Ectodermal cell (in vitro differentiated cells): ENCODE results near the gene ACKR3.

ENCODE experiments used
- H3K27ac ChIP-seq: 2 replicates; pipeline ENCODE4 v1.7.0; 2013; ENCODE audit warnings: mild to moderate bottlenecking, low read depth, low read length; ENCODE audit not compliant: insufficient read depth, poor library complexity, severe bottlenecking
- H3K27me3 ChIP-seq: 2 replicates; pipeline ENCODE4 v1.7.0; 2013; ENCODE audit warnings: mild to moderate bottlenecking, low read length; ENCODE audit not compliant: insufficient read depth, control insufficient read depth, poor library complexity, severe bottlenecking
- H3K36me3 ChIP-seq: one replicate; pipeline ENCODE4 v1.7.0; 2013; ENCODE audit warnings: low read length; ENCODE audit not compliant: control insufficient read depth, insufficient read depth
- H3K4me1 ChIP-seq: one replicate; pipeline ENCODE4 v1.7.0; 2013; ENCODE audit warnings: low read length; ENCODE audit not compliant: control insufficient read depth, insufficient read depth
- H3K4me3 ChIP-seq: 2 replicates; pipeline ENCODE4 v1.7.0; 2013; ENCODE audit warnings: low read depth, low read length, control low read depth; ENCODE audit not compliant: insufficient read depth
- H3K9me3 ChIP-seq: 2 replicates; pipeline ENCODE4 v1.7.0; 2013; ENCODE audit warnings: mild to moderate bottlenecking, low read length, moderate library complexity; ENCODE audit not compliant: control insufficient read depth
- WGBS, 2 experiments: methylation state at CpG; one replicate each; pipeline ENCODE4 v1.1.7; 2013; ENCODE audit warnings: missing lambda C conversion rate in 2 of 2; 5-methylcytosine and 5-hydroxymethylcytosine counted together

ACKR3 gene

DNA sequence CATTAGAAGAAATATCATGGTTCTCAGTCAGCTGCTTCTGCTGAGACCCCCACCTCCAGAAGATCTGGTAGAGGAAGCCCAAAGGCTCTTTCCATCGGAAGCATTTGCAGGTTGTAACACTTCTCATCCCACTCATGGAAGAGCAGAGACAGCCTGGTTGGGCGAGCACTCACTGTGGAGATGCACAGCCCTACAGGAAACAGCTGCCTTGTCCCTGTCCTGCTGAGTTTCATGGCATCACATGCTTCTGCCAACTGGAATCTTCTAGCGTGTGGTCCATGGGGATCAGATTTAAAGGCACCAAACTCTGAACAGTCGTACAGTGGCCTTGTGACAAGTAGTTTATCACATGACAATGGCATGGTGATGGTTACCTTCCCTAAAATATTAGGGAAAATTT, 36.3 kb upstream of the ACKR3 start:
- no peaks in the 10 kb centered on the region for H3K4me1 ChIP-seq
- no peaks in the 10 kb centered on the region for H3K27me3 ChIP-seq
- no peak overlapping the region for H3K27ac ChIP-seq
- WGBS, 2 experiments = 91 to 92% methylated on average over 4 of the region's 4 CpGs
- no peaks in the 10 kb centered on the region for H3K9me3 ChIP-seq
- H3K4me3 ChIP-seq = no peak overlapping the region
- H3K36me3 ChIP-seq = no peaks in the 10 kb centered on the region

- H3K27ac ChIP-seq = no peak overlapping the region
- no peaks in the 10 kb centered on the region for H3K27me3 ChIP-seq
- H3K36me3 ChIP-seq = no peaks in the 10 kb centered on the region
- H3K9me3 ChIP-seq = no peaks in the 10 kb centered on the region
- H3K4me3 ChIP-seq = no peak overlapping the region
- 94 to 96% methylated on average over 5 of the region's 5 CpGs for WGBS, 2 experiments
- H3K4me1 ChIP-seq = no peaks in the 10 kb centered on the region
Observed at GRCh38 chr2:236535024-236535423, 34.6 kb upstream of the ACKR3 start.

GRCh38 chr2:236536727-236537398, 32.8 kb upstream of the ACKR3 start:
- WGBS, 2 experiments = 71 to 73% methylated on average over 6 of the region's 6 CpGs
- Histone ChIP-seq H3K9me3 (no peaks in the 10 kb centered on the region), H3K27ac (no peak overlapping the region), H3K36me3 (no peaks in the 10 kb centered on the region), H3K4me1 (no peaks in the 10 kb centered on the region), H3K27me3 (no peaks in the 10 kb centered on the region), H3K4me3 (no peak overlapping the region)

- Histone ChIP-seq H3K9me3 (no peaks in the 10 kb centered on the region), H3K4me1 (no peaks in the 10 kb centered on the region), H3K4me3 (no peak overlapping the region), H3K27me3 (no peaks in the 10 kb centered on the region), H3K36me3 (no peaks in the 10 kb centered on the region), H3K27ac (no peak overlapping the region)
- 95% methylated on average over 5 of the region's 5 CpGs for WGBS, 2 experiments
Observed at GRCh38 chr2:236538242-236538641, 31.4 kb upstream of the ACKR3 start.

DNA sequence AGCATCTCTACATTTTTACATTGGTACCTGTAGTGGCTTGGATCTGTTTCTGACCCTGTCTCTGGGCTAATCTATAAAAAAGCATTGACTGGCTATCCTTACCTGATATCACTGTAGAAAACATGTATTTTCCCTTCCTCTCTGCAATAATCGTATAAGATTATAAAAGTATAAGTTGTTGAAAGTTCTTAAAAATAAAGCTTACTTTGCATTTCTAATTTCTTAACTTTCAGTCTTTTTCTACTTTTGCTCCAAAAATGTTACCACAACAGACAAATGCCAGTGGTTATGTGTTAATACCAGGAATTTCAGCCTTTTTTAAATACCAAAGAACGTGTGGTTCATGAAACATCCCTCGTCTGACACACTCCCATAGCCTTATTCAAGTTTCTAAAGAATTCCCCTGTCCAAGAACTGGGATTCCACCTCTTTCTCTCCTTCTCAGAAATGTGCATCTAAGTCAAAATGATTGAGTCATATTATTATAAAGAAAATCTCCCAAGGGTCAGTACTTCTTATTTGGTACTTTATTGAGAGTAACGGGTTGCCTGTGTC, 28.5 kb upstream of the ACKR3 start:
- WGBS, 2 experiments = 91 to 96% methylated on average over 3 to 4 of the region's 4 CpGs
- no peak overlapping the region for H3K4me3 ChIP-seq
- H3K9me3 ChIP-seq = no peaks in the 10 kb centered on the region
- no peaks in the 10 kb centered on the region for H3K36me3 ChIP-seq
- H3K4me1 ChIP-seq = no peaks in the 10 kb centered on the region
- H3K27me3 ChIP-seq = no peaks in the 10 kb centered on the region
- no peak overlapping the region for H3K27ac ChIP-seq

- no peaks in the 10 kb centered on the region for H3K4me1 ChIP-seq
- no peaks in the 10 kb centered on the region for H3K36me3 ChIP-seq
- WGBS, 2 experiments = 93 to 96% methylated on average over 13 of the region's 13 CpGs
Observed at GRCh38 chr2:236544362-236544761, 25.3 kb upstream of the ACKR3 start.

GRCh38 chr2:236545248-236545658, 24.4 kb upstream of the ACKR3 start:
- no peaks in the 10 kb centered on the region for H3K4me1 ChIP-seq
- no peak overlapping the region for H3K27ac ChIP-seq
- H3K9me3 ChIP-seq = no peaks in the 10 kb centered on the region
- H3K36me3 ChIP-seq = no peaks in the 10 kb centered on the region
- no peak overlapping the region for H3K4me3 ChIP-seq
- 95 to 96% methylated on average over 11 of the region's 11 CpGs for WGBS, 2 experiments
- H3K27me3 ChIP-seq = no peaks in the 10 kb centered on the region

More at GRCh38 chr2:236544362-236544761, 25.3 kb upstream of the ACKR3 start:
- Histone ChIP-seq H3K27ac (no peak overlapping the region), H3K9me3 (no peaks in the 10 kb centered on the region), H3K4me3 (no peak overlapping the region), H3K27me3 (no peaks in the 10 kb centered on the region)

- Histone ChIP-seq H3K36me3 (no peaks in the 10 kb centered on the region), H3K9me3 (no peaks in the 10 kb centered on the region), H3K4me3 (no peak overlapping the region), H3K27ac (no peak overlapping the region), H3K4me1 (no peaks in the 10 kb centered on the region), H3K27me3 (no peaks in the 10 kb centered on the region)
- 94% methylated on average over 13 of the region's 13 CpGs for WGBS, 2 experiments
Observed at GRCh38 chr2:236545814-236546480, 23.7 kb upstream of the ACKR3 start.

- H3K4me1 ChIP-seq = peaks cover 2% of the 10 kb centered on the region
- H3K4me3 ChIP-seq = no peak overlapping the region
- WGBS, 2 experiments = 95 to 97% methylated on average over 7 of the region's 7 CpGs
- H3K27ac ChIP-seq = no peak overlapping the region
- H3K9me3 ChIP-seq = no peaks in the 10 kb centered on the region
- no peaks in the 10 kb centered on the region for H3K36me3 ChIP-seq
- H3K27me3 ChIP-seq = no peaks in the 10 kb centered on the region
Observed at GRCh38 chr2:236546561-236547002, 23.0 kb upstream of the ACKR3 start.

GRCh38 chr2:236547725-236548124, 21.9 kb upstream of the ACKR3 start:
- Histone ChIP-seq H3K36me3 (no peaks in the 10 kb centered on the region), H3K27me3 (no peaks in the 10 kb centered on the region), H3K4me3 (no peak overlapping the region), H3K9me3 (no peaks in the 10 kb centered on the region), H3K27ac (no peak overlapping the region), H3K4me1 (peaks cover 7% of the 10 kb centered on the region)
- WGBS, 2 experiments = 87 to 100% methylated on average over 1 of the region's 1 CpG
